Epithelial cell of prostate (primary cell): Measurements from ENCODE around the gene SMC2.

Experiments used
- DNase-seq: peaks from one replicate; pipeline ENCODE4 v3.0.0-alpha.2; 2011; ENCODE audit warnings: low read depth, low spot score
- H3K27ac ChIP-seq: fragments of 450-650 bp; 2 replicates; pipeline ENCODE4 v1.5.1; 2017; ENCODE audit warnings: mild to moderate bottlenecking

Gene SMC2

DNA sequence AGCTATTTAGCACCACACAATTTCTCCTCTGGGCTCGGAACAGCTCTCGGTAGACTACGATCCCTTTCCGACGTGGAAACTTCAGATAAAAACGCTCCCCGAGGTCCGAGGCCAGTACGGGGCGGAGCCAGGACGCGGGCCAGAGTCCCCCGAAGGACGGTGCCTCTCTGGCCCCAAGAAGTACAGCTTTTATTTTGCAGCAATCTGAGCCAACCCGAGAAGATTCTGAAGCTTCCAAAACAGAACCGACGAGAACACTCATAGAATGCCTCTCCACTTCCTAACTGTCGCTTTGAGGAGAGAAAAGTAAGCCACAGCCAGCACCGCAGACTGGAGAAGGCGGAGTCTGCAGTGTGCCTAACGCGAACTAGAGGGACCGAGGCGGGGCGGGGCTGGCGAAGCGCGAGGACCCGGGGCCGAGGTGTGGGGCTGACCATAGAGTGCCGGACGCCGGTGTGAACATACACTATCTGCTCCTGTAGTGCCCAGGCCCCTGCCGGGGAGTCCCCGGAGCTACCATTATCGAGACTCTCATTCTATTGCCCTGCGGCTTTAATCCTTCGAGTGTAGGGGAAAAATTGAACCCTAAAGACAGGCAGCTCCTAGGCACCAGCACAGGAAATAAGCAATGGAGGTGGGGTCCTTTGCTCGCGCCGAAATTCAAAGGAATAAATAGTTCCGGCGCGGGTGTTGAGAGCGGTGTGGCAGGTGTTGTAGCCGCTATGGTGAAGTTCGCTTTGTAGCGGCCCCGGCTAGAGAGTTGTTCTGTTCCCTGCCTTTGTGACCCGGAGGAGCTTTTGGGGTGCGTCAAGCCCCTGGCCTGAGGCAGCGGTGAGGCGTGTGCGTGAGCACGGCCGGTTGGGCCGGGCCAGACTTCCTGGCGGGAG lies at the start of gene SMC2:
SMC2 (plus strand) TSS at position 663 of the 887 bp plus-strand sequence. CDS start 1,076 bp downstream, outside the sequence.
- H3K27ac ChIP-seq = peak within 1 kb of the TSS; percentile 81
- DNase-seq = peak; percentile 39

DNA sequence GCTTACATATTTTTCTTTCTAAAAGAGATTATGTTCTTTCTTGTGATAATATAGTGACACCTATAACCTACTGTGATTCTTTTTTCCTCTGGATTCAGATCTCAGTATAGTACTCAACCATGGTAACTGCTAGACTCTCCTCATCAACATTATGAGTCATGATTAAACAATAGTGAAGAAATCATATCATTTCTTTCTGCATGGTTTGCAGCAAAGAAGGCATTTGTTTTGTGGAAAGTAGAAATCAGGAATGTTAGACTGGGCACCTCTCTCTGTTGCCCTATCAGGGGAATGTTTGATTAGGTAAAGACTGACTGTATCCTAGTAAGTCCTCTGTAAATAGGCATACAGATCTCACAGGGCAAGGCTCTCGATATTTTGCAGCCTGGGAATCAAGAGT lies 25.6 kb upstream of the SMC2 start:
- DNase-seq = no peak
- H3K27ac ChIP-seq = no peak overlapping the region

DNA sequence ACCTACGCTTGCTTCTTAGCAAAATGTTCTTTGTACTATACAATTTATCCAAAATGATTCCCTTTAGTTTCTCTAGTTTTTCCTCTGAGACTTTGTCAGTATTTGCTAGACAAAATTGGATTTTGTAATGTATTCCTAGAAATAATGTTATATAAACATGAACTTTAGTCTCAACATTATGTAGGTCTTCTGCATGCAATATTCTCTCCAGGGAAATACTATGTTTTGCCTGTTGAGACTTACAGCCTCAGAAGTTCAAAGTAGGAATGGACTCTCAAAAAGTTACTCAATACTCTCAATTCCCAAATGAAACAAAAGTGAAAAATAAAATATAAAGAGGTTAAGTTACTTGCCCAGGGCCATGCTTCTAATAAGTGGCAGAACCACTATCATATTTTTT lies 24.8 kb upstream of the SMC2 start:
- H3K27ac ChIP-seq = no peak overlapping the region
- no peak for DNase-seq

DNA sequence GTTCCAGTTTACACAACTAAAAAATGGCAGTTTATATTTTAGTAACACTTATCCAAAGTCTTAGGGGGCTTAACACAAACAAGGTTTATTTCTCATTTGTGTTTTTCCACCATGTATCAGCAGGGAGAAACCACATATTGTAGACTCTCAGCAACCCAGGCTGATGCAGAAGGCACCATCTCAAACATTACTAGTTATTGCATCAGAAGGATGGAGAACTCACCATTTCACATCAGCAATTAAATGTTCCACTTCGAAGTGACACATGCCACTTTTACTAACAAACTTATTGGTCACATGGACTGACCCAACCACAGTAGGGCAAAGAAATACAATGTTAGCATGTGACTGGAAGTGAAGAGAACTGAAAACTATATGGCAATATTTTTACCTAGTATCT lies 22.5 kb upstream of the SMC2 start:
- DNase-seq = no peak
- H3K27ac ChIP-seq = no peak overlapping the region

DNA sequence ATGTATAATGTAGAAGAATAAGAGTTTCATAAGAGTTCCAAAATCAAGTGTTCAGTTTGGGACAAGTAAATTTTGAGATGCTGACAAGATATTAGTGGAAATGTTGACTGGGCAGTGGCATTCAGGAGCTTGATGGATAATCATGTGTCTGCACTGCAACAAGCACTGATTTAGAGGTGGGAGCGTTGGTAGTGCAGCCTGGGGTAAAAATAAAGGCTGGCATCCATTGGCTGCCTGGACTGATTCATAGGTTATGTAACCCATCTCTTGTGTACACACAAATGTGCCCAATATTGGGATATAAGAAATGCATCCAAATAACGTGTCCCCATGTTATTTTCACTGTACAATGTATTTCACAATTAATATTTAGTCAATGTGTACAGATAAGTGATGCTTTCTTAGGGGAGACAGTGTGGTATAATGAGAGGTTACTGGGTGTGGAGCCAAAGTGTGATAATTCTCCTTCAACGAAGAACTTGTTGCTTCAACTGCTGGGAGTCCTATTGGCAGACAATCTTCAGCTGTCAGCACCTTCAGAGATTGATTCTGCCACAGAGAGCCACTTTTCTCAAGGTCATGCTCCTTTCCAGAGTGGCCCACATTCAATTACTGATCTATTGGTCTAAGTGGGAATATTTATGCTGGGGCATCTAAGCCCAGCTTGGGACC lies 20.9 kb upstream of the SMC2 start:
- no peak for DNase-seq
- H3K27ac ChIP-seq = no peak overlapping the region

DNA sequence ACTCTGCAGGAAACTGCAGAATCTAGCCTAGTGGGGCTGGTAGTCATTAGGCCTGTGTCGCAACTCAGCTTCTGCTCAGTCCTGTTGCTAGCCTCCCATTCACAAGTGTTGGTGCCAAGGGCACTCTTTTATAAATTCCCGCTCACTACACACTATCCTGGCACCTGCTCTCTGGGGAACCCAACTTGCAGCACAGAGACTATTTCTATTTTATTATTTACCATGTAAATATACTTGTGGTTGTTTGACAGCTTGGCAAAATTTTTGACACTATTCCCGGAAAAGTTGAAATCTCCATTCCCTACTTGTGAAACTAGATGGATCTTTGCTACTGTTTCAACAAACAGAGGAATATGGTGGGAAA lies 20.4 kb upstream of the SMC2 start:
- H3K27ac ChIP-seq = no peak overlapping the region

DNA sequence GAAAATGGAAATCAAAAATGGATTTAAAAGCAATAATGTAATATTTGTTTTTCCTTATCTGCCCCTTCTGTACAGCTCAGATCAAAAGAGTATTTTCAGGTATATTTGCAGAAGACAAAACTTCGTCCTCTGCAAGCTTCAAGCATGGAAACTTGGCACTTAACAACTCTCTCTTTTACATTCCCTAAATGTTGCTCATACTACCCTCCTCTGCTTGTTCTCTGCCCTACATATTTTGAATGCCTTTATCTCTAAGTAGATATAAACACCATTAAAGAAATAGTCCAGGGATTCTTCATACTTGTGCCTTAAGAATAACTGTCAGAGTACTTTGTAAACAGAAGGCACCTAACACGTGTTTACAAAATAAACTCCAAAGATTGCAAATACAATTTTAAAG lies 19.2 kb upstream of the SMC2 start:
- peak overlapping the region; percentile 36 for H3K27ac ChIP-seq
- no peak for DNase-seq

More for the DNA sequence above, 20.4 kb upstream of the SMC2 start:
- no peak for DNase-seq

DNA sequence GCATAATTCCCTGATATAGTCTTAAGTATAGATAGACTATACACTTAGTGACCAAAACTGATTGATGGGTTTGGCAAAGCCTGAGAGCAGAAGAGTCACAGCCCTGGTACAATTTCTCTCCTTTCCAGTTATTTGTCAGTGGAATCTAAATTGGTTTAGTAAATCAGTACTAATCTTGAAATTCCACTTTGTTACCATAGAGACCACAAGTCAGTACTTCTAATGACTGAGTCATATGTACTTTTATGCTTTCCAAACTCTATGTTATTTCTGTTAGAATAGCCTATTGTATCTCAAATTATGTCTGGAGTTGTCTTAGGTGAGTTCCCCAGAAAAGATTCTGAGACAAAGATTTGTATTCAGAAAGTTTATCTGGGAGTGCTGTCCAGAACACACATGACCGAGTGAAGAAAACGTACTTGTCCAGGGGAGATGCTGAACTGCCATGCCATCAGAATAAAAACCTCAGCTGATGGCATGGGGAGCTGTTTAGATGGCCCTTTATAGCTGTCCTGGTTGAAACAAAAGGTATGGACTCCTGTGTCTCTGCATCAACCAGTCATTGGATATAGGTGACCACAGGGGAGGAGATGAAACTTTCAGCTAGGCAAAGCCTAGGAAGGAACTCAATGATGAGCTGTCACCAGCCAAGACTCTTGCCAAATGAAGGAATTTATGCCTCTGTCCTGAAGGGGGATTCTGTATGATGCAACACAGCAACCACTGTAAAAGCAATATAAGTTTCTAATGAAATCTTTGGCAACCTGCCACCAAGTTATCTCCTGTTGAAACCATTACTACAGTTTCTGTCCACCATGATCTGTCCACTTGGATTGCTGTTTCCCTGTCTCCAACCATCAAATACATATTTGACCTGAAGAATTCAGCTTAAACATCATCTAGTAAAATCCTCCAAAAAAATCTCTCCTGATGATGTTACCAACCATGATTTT lies 18.0 kb upstream of the SMC2 start:
- H3K27ac ChIP-seq = peak overlapping the region; percentile 36
- no peak for DNase-seq

DNA sequence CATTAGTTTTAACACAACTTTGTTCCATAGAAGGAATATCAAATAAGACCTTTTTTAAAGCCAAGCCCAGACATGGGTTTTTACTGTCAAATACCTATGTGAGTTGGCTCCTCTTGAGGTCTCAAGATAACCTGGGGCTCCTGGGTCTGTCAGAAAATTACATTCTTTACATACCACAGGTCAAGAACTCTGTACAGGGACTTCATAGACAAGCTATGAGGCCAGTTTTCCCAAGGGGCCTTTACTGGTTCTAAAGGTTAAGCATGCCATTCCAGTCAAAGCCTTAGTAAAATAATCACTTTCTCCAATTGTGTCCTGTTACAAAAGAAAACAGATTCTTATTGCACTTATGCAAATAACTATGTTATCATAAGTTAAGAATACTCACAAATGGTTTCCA lies 15.5 kb upstream of the SMC2 start:
- no peak for DNase-seq
- no peak overlapping the region for H3K27ac ChIP-seq

DNA sequence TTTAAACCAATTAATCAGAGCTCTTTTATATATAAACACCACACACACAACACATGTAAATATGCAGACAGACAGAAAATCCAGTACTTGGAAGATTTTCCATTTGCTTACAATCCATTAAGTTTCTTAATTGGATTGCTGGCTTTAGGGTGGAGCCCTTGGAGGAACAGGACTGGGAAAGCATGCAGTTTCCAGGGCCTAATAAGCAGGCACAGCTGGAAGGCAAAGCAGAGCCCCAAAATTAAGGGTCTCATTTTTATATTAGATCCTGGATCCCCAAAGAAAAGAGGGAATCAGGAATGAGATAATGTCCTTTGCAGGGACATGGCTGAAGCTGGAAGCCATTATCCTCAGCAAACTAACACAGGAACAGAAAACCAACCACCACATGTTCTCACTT lies 13.1 kb upstream of the SMC2 start:
- no peak for DNase-seq
- H3K27ac ChIP-seq = no peak overlapping the region

DNA sequence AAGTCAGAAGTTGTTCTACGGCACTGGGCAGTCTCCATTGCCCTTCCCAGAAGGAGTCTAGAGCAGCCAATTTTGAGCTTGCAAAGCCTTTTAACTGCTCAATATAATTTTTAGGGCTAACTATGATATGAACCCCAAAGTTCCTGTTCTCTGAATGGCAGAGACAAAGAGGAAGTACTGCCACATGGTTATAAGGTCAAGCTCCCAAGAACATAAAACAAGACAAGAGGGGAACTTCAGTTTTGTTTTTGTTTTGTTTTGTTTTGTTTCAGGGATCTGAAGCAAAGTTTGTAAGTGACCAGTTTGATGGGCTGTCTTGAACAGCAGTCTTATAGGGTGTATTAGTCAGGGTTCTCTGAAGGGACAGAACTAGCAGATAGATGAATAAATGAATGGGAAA lies 11.9 kb upstream of the SMC2 start:
- no peak overlapping the region for H3K27ac ChIP-seq
- no peak for DNase-seq

DNA sequence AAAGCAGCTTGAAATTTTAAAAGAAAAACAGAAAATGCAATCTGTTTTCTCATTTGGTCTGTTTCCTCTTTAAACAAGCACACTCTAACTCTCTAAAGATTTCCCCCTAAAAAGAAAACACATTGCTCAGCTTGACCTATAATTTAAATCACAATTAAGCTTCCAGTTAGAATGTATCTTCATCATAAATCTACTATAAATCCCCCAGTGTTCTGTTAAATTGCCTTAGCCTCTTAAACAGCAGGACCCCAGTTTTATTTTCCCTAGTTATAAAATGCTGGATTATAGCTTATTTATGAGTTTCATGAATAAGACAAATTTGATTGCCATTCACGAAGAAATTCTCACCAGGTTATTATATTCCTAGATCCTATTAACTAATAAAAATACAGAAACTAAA lies 8.6 kb upstream of the SMC2 start:
- no peak overlapping the region for H3K27ac ChIP-seq
- DNase-seq = no peak

DNA sequence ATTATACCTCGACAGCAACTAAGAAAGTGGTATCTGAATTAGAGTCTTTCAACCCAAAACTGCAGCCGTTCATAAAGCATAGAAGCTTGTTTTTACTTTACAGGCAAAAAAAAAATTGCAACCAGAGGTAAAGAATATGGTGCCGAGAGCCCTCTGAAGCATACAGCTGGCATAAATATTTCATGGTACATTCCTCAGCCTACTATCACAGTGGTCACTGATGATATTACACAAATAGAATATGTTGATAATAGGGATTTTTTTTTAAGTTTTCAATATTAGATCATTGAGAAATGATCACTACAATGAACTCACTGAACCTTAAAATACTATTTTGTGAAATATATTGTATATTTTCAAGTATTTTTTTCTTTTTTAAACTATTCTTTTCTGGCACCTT lies 6.2 kb upstream of the SMC2 start:
- no peak overlapping the region for H3K27ac ChIP-seq

DNA sequence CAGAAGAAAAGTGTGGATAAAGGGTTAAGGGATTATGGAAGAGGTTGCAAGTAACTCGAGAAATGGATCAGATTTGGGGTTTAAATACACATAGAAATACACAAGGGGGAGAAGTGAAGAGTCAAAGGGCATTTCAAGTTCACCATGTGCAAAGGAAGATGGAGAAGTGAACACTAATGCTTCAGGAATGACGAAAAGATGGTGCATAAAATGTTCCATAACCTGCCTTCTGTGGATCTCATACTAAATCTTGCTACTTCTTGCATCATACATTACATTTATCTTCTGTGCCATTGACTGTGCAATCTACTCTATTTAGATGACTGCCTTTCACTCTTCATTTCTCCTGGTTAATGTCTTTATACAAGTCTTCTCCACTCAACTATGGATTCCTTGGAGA lies 5.7 kb upstream of the SMC2 start:
- DNase-seq = no peak
- H3K27ac ChIP-seq = no peak overlapping the region

More for the DNA sequence above, 6.2 kb upstream of the SMC2 start:
- DNase-seq = no peak

DNA sequence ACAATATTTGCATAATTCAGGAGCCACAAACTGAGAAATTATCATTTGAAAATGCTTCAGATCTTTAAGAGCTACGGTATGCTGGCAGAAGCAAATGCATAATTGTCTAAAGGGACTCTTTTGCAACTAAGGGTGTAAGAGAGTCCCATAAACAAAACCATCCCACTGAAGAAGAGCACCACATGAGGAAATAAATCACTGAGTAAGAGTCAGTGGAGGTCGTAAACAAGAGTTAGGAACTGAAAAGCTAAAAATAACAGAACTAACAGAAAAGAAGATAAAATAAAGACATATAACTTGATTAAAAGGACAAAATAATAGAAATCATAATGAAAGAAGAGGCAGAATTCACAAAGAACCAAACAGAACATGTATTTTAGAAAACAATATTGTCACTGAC lies 3.5 kb upstream of the SMC2 start:
- no peak for DNase-seq
- H3K27ac ChIP-seq = no peak overlapping the region

DNA sequence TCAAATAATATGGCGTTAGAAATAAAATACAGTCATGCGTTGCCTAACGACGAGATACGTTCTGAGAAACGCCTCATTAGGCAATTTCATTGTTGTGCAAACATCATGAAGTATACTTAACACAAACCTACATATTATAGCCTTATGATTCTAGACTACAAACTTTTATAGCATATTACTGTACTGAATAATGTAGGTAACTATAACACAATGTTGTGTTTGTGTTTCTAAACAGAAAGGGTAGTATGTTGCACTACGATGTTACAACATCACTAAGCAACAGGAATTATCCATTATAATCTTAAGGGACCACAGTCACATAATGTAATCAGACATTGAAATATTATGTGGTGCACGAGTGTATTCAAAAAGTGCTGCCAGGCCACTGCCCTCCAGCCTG lies 3.0 kb upstream of the SMC2 start:
- no peak for DNase-seq
- H3K27ac ChIP-seq = peak overlapping the region; percentile 3

DNA sequence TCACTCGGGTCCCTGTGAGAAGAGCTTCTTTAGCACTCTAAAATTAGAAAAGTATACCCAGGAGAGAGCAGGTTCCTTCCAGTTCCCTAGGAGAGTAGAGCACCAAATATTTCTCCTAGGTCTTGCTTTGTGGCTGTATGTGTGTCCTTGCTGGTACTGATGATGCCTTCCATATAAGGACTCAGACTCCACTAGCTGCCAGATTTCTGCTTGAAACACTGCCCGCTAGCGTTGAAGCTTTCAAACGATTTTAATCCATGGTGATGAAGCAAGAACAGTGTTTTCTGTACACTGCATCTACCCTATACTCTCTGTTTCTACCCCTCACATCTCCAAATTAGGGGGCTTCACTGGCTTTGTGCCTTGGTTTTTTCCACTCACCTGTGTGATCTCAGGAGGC lies 2.4 kb upstream of the SMC2 start:
- H3K27ac ChIP-seq = peak overlapping the region; percentile 3
- DNase-seq = no peak

DNA sequence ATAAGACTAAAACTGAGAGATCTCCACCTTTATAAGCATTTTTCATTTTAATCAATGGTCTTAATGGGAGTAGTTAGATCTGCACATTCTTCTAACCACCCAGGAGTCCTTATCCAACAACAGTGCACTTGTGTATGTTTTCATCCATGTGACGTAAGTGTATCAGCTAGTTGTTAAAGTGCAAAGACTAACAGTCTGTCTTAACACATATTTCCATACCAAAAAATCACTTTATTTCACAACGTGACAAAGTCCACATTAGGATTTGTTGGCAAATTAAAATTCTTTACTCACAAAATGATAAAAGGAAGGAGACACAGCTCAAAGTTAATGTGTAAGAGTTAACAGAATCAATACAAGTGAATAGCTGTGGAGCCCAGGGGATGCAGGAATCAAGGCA lies 1.9 kb upstream of the SMC2 start:
- DNase-seq = no peak
- peak overlapping the region; percentile 81 for H3K27ac ChIP-seq

DNA sequence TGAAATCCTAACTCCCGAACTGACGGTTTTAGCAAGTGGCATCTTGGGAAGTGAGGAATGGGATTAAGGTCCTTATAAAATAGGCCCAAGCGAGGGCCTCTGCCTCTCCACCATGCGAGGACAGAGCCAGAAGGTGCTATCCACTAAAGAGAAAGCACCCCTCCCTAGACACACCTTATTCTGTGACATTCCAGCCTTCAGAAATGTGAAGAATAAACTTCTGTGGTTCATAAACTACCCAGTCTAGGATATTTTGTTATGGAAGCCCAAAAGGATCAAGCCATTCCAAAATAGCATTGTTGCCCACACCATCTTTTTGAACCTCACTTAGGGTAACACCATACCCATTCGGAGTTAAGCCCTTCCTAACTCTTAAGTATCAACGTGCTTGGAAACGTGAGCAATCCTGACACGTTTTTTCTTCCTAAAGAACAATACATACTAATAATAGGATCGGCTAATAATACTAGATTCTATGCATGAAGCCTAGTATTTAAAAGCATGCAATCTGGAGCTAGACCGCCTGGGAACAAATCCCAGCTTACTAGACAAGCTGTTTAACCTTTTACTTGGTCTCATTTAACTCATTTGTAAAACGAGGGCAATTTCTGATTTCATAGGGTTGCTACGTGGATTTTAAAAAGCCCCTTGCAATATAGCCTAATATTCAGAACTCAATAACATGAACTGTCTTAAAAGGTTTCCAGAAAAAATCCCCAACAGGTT lies 1.1 kb upstream of the SMC2 start:
- H3K27ac ChIP-seq = peak overlapping the region; percentile 81
- no peak for DNase-seq

DNA sequence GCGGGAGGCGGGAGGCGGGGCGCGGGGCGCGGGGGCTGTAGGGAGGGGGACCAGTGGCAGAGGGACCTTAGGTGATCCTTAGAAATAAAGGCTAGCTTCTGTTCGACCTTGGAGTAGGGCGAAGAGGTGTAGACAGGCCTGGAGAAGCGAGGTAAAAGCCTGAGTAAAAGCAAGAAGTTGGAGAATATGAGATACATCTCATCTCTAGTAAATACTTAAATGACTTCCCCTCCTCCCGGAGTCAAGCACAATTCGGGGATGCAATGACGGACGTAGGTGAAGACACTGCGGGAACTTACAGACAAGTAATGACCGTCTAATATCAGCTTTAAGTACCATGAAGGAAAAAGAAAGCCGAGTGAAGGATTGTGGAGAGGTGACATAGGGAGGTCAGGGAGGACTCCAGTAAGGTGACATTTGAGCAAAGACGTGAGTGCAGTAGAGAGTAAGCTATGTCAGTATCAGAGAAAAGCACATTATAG lies 466 bp downstream of the SMC2 start:
- peak overlapping the region; percentile 81 for H3K27ac ChIP-seq

More for the DNA sequence above, 466 bp downstream of the SMC2 start:
- no peak for DNase-seq
